Measurements from ENCODE around the gene FAAP20.

The FAAP20 gene

DNA sequence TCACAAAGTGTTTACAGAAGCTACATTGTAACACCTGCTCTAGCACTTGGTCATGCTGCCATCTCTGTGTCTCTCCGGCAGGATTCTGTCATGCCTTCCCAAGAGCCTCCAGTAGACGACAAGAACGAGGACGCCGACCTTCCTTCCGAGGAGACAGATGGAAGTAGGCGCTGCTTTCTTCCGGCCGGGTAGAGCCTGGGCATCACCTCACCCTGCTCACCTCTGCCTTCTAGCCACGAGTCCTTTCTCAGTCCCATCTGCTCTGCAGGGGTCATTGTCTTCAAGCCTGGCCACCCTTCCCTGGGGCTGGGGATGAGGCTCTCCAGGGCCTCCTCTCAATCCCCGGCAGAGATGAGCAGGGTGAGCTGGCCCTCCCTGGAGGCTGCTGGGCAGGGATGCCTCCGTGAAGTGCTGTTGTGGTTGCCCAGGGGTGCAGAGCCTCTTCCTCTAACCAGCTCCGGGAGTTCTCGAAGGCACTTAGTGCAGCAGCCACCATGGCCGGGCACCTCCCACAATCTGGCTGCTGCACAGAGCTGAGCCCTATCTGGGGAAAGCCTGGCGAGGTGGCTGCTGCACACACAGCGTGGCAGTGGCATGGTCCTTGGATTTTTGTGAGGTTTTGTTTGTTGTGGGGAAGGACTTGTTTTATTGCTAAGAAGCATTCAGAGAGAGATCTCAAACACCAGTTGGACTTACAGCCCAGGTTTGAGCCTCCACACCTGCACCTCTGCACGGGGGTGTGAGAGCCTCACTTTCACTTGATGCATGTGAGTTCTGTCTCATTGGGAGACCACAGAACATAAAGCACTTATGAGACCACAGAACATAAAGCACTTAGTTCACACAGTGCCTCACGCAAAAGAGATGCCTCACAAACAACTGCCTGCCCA lies 48.4 kb downstream of the FAAP20 start:
- H3K4me3 ChIP-seq (ENCODE audit: low read depth, low read length), result no peak overlapping the region
- TF ChIP-seq, protein P1, sequence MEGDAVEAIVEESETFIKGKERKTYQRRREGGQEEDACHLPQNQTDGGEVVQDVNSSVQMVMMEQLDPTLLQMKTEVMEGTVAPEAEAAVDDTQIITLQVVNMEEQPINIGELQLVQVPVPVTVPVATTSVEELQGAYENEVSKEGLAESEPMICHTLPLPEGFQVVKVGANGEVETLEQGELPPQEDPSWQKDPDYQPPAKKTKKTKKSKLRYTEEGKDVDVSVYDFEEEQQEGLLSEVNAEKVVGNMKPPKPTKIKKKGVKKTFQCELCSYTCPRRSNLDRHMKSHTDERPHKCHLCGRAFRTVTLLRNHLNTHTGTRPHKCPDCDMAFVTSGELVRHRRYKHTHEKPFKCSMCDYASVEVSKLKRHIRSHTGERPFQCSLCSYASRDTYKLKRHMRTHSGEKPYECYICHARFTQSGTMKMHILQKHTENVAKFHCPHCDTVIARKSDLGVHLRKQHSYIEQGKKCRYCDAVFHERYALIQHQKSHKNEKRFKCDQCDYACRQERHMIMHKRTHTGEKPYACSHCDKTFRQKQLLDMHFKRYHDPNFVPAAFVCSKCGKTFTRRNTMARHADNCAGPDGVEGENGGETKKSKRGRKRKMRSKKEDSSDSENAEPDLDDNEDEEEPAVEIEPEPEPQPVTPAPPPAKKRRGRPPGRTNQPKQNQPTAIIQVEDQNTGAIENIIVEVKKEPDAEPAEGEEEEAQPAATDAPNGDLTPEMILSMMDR (IDR thresholded peaks at IDR 0.05; ENCODE audit: low read depth, low read length), result no peak

DNA sequence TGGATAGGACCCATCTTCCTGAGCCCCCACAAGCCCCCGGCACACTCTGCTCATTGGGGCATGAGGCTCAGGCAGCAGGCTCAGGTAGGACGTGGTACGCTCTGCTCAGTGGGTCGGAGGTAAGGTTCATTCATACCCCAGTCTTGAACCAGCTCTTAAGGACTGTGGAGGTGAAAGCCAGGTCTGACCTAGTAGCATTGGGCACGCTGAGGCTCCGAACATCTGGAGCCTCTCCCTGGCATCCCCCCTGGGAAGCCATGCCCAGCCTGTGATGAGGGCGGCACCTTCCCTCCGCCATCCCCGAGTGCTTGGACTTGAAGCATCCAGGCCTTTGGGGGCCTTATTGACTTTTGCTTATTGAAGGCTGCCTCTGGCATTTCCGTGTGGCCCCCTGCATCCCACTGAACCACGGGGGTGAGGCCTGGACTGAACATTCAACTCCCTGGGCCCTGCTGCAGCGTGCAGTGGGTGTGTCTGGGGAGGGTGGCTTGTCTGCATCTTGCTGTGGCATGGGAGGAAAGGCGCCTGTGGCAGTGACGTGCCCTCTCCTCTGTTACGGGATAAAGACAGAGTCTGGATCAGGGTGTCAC lies 50.0 kb downstream of the FAAP20 start:
- H3K4me3 ChIP-seq (ENCODE audit: low read depth, low read length), result no peak overlapping the region
- TF ChIP-seq, protein P1 (IDR thresholded peaks at IDR 0.05; ENCODE audit: low read depth, low read length), result no peak

DNA sequence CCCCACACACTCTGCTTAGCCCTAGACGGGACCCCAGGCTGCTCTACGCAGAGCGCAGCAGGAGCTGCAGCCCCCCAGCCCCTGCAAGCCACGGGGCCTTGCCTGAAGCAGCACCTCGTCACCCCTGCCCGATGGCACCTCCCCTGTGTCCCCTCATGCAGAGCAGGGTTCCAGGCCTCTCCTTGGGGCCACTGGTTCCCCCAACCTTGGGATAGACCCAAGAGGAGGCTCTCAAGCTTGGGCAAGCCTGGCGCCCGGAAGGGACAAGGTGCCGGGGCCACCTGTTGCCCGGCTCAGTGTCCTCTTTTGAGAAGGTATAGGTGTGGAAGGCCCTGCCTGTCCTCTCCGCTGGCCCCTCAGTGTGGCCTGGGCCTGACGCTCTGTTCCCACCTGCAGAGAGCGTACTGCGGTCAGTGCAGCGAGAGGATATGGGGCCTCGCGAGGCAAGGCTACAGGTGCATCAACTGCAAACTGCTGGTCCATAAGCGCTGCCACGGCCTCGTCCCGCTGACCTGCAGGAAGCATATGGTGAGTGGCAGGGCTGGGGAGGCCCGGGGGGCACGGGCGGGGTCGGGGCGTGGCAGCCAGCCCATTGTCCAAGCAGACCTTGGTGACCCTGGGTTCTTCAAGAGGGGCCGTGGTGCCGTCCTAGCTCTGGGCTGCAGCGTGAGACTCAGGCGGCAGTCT lies 50.6 kb downstream of the FAAP20 start:
- H3K4me3 ChIP-seq (ENCODE audit: low read depth, low read length), result no peak overlapping the region
- TF ChIP-seq, protein P1 (IDR thresholded peaks at IDR 0.05; ENCODE audit: low read depth, low read length), result no peak

GRCh38 chr1:2141025-2141424 lies 53.5 kb downstream of the FAAP20 start:
- TF ChIP-seq, protein P1 (IDR thresholded peaks at IDR 0.05; ENCODE audit: low read depth, low read length), result no peak
- no peak overlapping the region for H3K4me3 ChIP-seq (ENCODE audit: low read depth, low read length)

Data from WI38 (cell line).